GM12872 (cell line): Measurements from ENCODE around the gene OR2C1.

Experiments used
- TF ChIP-seq, protein P1 (sequence below): IDR thresholded peaks from 3 replicates; pipeline ENCODE4 v1.5.1; 2011; ENCODE audit warnings: low read depth, mild to moderate bottlenecking, low read length, moderate library complexity; ENCODE audit not compliant: insufficient read depth

OR2C1 gene

DNA sequence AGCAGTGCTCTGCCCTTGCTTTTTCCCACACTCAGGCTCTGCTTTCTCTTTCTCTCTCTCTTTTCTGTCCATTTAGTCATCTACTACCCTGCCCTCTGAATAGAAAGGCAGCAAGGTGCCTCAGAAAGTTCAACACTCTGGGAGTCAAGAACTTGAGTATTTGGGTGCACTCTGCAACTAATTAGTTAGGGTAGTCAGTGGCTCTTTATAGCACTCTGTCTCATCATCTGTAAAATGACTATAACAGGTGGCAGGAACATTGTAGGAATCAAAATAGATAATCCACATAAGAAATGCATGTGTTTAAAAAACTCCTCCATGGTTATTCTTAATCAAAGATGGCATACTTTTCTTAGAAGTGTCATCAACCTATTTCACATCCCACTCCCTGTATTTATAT, 7.2 kb downstream of the OR2C1 start:
- TF ChIP-seq, protein P1, sequence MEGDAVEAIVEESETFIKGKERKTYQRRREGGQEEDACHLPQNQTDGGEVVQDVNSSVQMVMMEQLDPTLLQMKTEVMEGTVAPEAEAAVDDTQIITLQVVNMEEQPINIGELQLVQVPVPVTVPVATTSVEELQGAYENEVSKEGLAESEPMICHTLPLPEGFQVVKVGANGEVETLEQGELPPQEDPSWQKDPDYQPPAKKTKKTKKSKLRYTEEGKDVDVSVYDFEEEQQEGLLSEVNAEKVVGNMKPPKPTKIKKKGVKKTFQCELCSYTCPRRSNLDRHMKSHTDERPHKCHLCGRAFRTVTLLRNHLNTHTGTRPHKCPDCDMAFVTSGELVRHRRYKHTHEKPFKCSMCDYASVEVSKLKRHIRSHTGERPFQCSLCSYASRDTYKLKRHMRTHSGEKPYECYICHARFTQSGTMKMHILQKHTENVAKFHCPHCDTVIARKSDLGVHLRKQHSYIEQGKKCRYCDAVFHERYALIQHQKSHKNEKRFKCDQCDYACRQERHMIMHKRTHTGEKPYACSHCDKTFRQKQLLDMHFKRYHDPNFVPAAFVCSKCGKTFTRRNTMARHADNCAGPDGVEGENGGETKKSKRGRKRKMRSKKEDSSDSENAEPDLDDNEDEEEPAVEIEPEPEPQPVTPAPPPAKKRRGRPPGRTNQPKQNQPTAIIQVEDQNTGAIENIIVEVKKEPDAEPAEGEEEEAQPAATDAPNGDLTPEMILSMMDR: no peak

DNA sequence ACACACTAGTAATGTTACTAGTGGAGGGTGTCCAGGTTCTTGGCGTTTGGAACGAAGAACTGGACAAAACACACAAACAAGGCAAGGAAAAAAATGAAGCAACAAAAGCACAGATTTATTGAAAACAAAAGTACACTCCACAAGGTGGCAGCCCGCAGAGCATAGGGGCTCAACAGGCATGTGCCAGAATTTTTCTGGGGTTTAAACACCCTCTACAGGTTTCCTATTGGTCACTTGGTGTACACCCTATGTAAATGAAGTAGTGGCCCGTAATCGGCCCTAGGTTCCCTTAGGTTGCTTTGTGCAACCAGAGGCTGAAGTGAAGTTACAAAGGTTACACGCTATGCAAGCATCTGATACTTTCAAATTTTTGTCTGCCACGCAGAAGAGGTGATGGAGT, 8.1 kb downstream of the OR2C1 start:
- TF ChIP-seq, protein P1: no peak

DNA sequence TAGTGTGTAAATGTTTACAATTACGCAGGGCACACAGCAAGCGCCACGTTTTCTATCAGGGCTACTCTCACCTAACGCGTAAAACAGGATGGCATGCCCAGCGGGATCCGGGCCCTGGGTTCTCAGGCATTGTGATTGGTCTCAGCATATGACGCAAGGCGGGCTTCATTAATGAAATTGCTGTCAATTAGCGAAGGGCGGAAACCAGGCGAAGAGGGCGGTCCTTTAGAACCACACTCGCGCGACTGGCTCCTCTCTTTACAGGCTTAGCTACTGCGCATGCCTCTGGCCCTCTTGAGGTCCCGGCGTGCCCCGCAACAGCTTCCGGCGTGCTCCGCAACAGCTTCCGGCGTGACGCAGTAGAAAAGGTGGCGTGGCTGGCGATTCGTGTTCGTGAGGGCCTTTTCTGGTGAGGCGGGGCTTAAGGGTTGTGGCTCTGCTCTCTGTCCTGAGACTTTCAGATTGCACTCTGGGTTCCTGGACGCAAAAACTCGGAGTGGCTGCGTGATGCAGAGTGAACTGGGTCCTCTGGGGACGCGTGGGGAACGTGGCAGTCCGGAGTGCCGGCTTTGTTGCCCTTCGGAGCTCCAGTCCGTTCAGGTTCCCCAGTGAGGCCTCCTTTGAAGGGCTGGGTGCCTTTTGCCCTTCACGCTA, 9.2 kb downstream of the OR2C1 start:
- TF ChIP-seq, protein P1: no peak

DNA sequence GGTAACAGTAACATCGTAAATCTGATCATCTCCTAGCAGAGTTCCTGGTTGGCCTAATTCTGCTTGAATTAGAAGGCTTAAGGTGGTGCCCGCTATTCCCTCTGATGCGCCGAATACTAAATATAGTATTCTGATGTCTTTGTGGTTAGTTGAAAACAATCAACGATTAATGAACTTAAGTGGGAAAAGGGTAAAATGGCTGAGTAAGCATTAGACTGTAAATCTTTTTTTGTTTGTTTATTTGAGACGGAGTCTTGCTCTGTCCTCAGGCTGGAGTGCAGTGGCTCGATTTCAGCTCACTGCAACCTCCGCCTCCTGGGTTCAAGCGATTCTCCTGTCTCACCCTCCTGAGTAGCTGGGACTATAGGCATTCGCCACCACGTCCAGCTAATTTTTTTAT, 13.4 kb downstream of the OR2C1 start:
- TF ChIP-seq, protein P1: no peak

DNA sequence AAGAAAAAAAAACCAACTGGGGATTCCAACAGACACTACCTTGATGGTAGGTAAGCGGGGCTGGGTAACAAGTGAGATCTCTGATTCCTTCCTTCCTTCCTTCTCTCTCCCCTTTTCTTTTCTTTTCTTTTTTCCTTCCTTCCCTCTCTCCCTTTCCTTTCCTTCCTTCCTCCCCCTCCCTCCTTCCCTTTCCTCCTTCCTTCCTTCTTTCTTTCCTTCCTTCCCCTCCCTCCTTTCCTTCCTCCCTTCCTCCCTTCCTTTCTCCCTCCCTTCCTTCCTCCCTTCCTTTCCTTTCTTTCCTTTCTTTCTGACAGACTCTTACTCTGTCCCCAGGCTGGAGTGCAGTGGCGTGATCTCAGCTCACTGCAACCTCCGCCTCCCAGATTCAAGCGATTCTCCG, 20.0 kb downstream of the OR2C1 start:
- TF ChIP-seq, protein P1: no peak

DNA sequence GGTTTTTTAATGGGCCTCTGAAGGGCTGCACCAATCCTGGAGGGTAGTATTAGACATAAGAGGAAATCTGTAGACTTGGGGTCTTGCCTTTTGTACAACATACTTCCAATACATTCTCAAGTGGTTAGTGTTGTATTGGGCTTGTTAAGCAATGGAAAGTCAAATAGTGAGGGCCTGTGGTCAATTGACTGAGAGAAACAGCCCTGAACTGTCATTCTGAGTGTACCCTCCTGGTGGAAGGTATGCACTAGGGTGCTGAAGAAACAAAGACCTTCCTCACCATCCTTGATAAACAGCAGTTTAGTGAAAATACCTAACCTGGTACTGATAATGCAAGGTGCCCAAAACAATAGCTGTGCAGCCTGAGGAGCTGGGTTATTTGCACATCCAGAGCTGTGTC, 22.2 kb downstream of the OR2C1 start:
- TF ChIP-seq, protein P1: no peak

DNA sequence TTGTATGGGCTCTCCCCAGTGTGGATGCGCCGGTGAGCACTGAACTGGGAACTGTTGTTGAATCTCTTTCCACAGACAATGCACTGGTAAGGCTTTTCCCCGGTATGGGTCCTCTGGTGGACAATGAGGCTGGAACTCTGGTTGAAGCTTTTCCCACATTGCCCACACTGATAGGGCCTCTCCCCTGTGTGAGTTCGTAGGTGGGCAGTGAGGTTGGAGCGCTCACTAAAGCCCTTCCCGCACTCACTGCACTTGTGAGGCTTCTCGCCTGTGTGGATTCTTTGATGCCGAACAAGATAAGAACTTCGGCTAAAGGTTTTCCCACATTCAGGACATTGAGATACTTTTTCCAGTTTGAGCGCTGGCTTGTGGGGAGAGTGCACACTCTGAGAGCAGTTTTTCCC, 27.4 kb downstream of the OR2C1 start:
- TF ChIP-seq, protein P1: no peak

DNA sequence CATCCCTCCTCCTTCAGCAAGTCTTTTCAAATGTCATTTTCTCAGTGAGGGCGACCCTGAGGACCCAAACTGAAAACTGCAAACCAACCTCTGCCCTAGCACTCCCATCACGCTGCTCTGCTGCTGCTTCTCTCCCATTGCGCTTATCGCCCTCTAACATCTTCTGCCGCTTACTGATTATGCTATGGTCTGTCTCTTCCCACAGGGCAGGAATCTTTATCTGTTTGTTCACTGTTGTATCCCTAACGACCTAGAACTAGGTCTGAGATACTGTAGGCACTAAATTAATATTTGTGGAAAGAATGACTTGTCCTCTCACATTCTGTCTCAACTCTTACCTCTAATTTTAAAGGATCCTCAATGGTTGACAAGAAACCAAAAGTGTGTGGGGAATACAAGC, 32.6 kb downstream of the OR2C1 start:
- TF ChIP-seq, protein P1: no peak
